ENCODE data around the gene CHRD. TPM values are rescaled to one million over a fixed set of nuclear protein-coding genes. Genes with fewer than 3 reads are reported as not detected.

Gene CHRD
- total and polyA plus RNA-seq, 9 of the 15 experiments (the other 6 are each of a cell fraction or from before 2014, with no cell fraction given) = 0.11 to 1.3 (median 0.59) TPM; not detected in 3

- Histone ChIP-seq H3K4me2 (ENCODE audit: insufficient read depth, low read length) (no peak overlapping the region), H3K4me3 (no peak overlapping the region), H4K20me1 (replicated peaks; ENCODE audit: control insufficient read depth, insufficient read depth, low read length) (0 out of 2 replicates have a peak, but pooled peaks cover 7% of the 10 kb centered on the region), H3K9ac (ENCODE audit: insufficient read depth in 1 of 2, low read depth in 2 of 2, low read length in 2 of 2) (no peak overlapping the region), H3K4me1 (replicated peaks in 1 of 2; ENCODE audit: control insufficient read depth in 2 of 2, insufficient read depth in 2 of 2, low read length in 2 of 2) (no peaks in the 10 kb centered on the region; a peak in 1 of 5 replicates), H3K36me3 (ENCODE audit: control insufficient read depth, insufficient read depth, low read length) (peaks cover 25% of the 10 kb centered on the region), H3K79me2 (ENCODE audit: control insufficient read depth, insufficient read depth, low read length) (no peaks in the 10 kb centered on the region), H3K9me1 (ENCODE audit: control insufficient read depth, insufficient read depth, low read length) (no peaks in the 10 kb centered on the region), H3K9me3 (replicated peaks; ENCODE audit: control insufficient read depth, insufficient read depth, low read depth, low read length) (no peaks in the 10 kb centered on the region), H3K27ac (ENCODE audit: extremely low read depth, low read depth, low read length) (no peak overlapping the region), H2AFZ (ENCODE audit: low read depth, low read length) (no peak overlapping the region), H3K27me3 (ENCODE audit: control insufficient read depth in 2 of 2, insufficient read depth in 2 of 2, low read length in 2 of 2) (peaks cover 2 to 4% of the 10 kb centered on the region in 2 experiments; a peak in 3 of 5 replicates)
- WGBS (ENCODE audit: insufficient coverage, low coverage, missing lambda C conversion rate) = 39% methylated on average over 8 of the region's 8 CpGs
- FAIRE-seq = no peak
- BruUV-seq (replicated peaks) = no TSS peak
- no peak for ATAC-seq
- in situ Hi-C loops (cut with MboI) = loop anchor here (5.0 kb wide), 2 partner anchors 45 to 95 kb away; no protein-coding TSS in a partner anchor
- intact Hi-C loops (cut with micrococcal nuclease) = loop anchor here (10.0 kb wide), 1 partner anchor 402 kb away; no protein-coding TSS in a partner anchor
- POLR2A ChIA-PET = interaction anchor here (0.7 to 4.1 kb wide), 12 partner anchors 9 to 533 kb away, joined by 3 to 35 read pairs (median 4); no protein-coding TSS in a partner anchor
- no peak for DNase-seq (ENCODE audit: extremely low read depth in 1 of 4, low spot score in 3 of 4)
- CTCF ChIA-PET (ENCODE audit: low intra/inter-chr PET ratio) = interaction anchor here (0.6 to 2.2 kb wide), 5 partner anchors 83 to 171 kb away, joined by 3 to 26 read pairs (median 7); no protein-coding TSS in a partner anchor
- TF ChIP-seq POLR3A (IDR thresholded peaks at IDR 0.05; ENCODE audit: borderline replicate concordance, extremely low read depth, insufficient read depth, insufficient read length) (no peak), ZNF165 (CRISPR knock-in tag; IDR thresholded peaks at IDR 0.05; ENCODE audit: borderline replicate concordance) (no peak), ZNF324 (CRISPR knock-in tag; IDR thresholded peaks at IDR 0.05) (no peak), TEAD2 (tag; IDR thresholded peaks at IDR 0.05) (no peak), NCOR1 (IDR thresholded peaks at IDR 0.05) (no peak), ZBTB40 (IDR thresholded peaks at IDR 0.05) (no peak), ZBTB40 (CRISPR knock-in tag; IDR thresholded peaks at IDR 0.05) (no peak), NEUROD1 (IDR thresholded peaks at IDR 0.05; ENCODE audit: borderline replicate concordance, low read depth, low read length, partially characterized antibody) (no peak), ATF2 (CRISPR knock-in tag; IDR thresholded peaks at IDR 0.05) (no peak), DNMT1 (IDR thresholded peaks at IDR 0.05) (no peak), MEF2D (tag; conservative IDR thresholded peaks at IDR 0.05; ENCODE audit: low read depth) (no peak), C11orf30 (IDR thresholded peaks at IDR 0.05; ENCODE audit: low read depth) (no peak)
These were observed 7.5 kb upstream of the CHRD start for GRCh38 chr3:184372296-184372821.

Measured in K562 (cell line).